HEK293 (cell line): ENCODE measurements around the gene PLEKHA7.

Experiments
- GLIS1 ChIP-seq: fragments of 450-650 bp; formaldehyde crosslinking; IDR thresholded peaks from 2 replicates; pipeline ENCODE4 v1.5.1; 2016; ENCODE audit warnings: missing biosample characterization, missing genetic modification characterization
- SCRT1 ChIP-seq: fragments of 450-650 bp; formaldehyde crosslinking; IDR thresholded peaks from 2 replicates; pipeline ENCODE4 v1.5.1; 2016; ENCODE audit warnings: missing biosample characterization, missing genetic modification characterization, borderline replicate concordance
- TCF7L2 ChIP-seq: IDR thresholded peaks from 2 replicates; pipeline ENCODE4 v1.6.1; 2011; ENCODE audit warnings: low read depth, mild to moderate bottlenecking, inconsistent platforms, low read length, moderate library complexity, borderline replicate concordance
- ZBTB48 ChIP-seq: fragments of 450-650 bp; formaldehyde crosslinking; IDR thresholded peaks from 2 replicates; pipeline ENCODE4 v1.5.1; 2016; ENCODE audit warnings: missing biosample characterization, missing genetic modification characterization
- ZFHX2 ChIP-seq: fragments of 450-650 bp; formaldehyde crosslinking; conservative IDR thresholded peaks from 2 replicates; pipeline ENCODE4 v1.5.1; 2016; ENCODE audit warnings: missing biosample characterization, missing genetic modification characterization
- ZNF121 ChIP-seq: fragments of 450-650 bp; formaldehyde crosslinking; IDR thresholded peaks from 2 replicates; pipeline ENCODE4 v1.5.1; 2016; ENCODE audit warnings: missing biosample characterization, missing genetic modification characterization
- ZNF157 ChIP-seq: fragments of 450-650 bp; formaldehyde crosslinking; IDR thresholded peaks from 2 replicates; pipeline ENCODE4 v1.5.1; 2016; ENCODE audit warnings: missing biosample characterization, missing genetic modification characterization
- ZNF335 ChIP-seq: fragments of 450-650 bp; formaldehyde crosslinking; conservative IDR thresholded peaks from 2 replicates; pipeline ENCODE4 v1.5.1; 2016; ENCODE audit warnings: missing biosample characterization, missing genetic modification characterization
- ZNF366 ChIP-seq: fragments of 450-650 bp; formaldehyde crosslinking; conservative IDR thresholded peaks from 2 replicates; pipeline ENCODE4 v1.5.1; 2016; ENCODE audit warnings: missing biosample characterization, missing genetic modification characterization
- ZNF394 ChIP-seq: fragments of 450-650 bp; formaldehyde crosslinking; IDR thresholded peaks from 2 replicates; pipeline ENCODE4 v1.5.1; 2016; ENCODE audit warnings: missing biosample characterization, missing genetic modification characterization, mild to moderate bottlenecking, moderate library complexity, borderline replicate concordance
- ZNF423 ChIP-seq: fragments of 450-650 bp; formaldehyde crosslinking; IDR thresholded peaks from 2 replicates; pipeline ENCODE4 v1.5.1; 2016; ENCODE audit warnings: missing biosample characterization, missing genetic modification characterization
- ZNF548 ChIP-seq: fragments of 450-650 bp; formaldehyde crosslinking; IDR thresholded peaks from 2 replicates; pipeline ENCODE4 v1.5.1; 2016; ENCODE audit warnings: missing biosample characterization, missing genetic modification characterization
- ZNF561 ChIP-seq: fragments of 450-650 bp; IDR thresholded peaks from 2 replicates; pipeline ENCODE4 v1.5.1; 2018; ENCODE audit warnings: missing biosample characterization, missing genetic modification characterization, borderline replicate concordance
- ZNF670 ChIP-seq: fragments of 450-650 bp; formaldehyde crosslinking; IDR thresholded peaks from 2 replicates; pipeline ENCODE4 v1.5.1; 2016; ENCODE audit warnings: missing biosample characterization, missing genetic modification characterization, low read depth
- ZNF707 ChIP-seq: fragments of 450-650 bp; formaldehyde crosslinking; IDR thresholded peaks from 2 replicates; pipeline ENCODE4 v1.5.1; 2016; ENCODE audit warnings: missing biosample characterization, missing genetic modification characterization
- ZNF76 ChIP-seq: fragments of 450-650 bp; formaldehyde crosslinking; IDR thresholded peaks from 2 replicates; pipeline ENCODE4; 2016; ENCODE audit warnings: low read depth, missing biosample characterization, missing genetic modification characterization, borderline replicate concordance
- TF ChIP-seq, protein P1 (sequence below): fragments of 450-650 bp; formaldehyde crosslinking; IDR thresholded peaks from 2 replicates; pipeline ENCODE4 v1.5.1; 2016; ENCODE audit warnings: missing biosample characterization, missing genetic modification characterization
- TF ChIP-seq, protein P2 (sequence below): fragments of 450-650 bp; formaldehyde crosslinking; IDR thresholded peaks from 2 replicates; pipeline ENCODE4 v1.5.1; 2016; ENCODE audit warnings: missing biosample characterization, missing genetic modification characterization
- TF ChIP-seq, protein P3 (sequence below): fragments of 450-650 bp; formaldehyde crosslinking; IDR thresholded peaks from 2 replicates; pipeline ENCODE4 v1.5.1; 2016; ENCODE audit warnings: missing biosample characterization, missing genetic modification characterization
- TF ChIP-seq, protein P4 (sequence below): fragments of 450-650 bp; formaldehyde crosslinking; IDR thresholded peaks from 2 replicates; pipeline ENCODE4 v1.5.1; 2016; ENCODE audit warnings: missing biosample characterization, missing genetic modification characterization, borderline replicate concordance
- TF ChIP-seq, protein P5 (sequence below): fragments of 450-650 bp; formaldehyde crosslinking; IDR thresholded peaks from 2 replicates; pipeline ENCODE4 v1.5.1; 2016; ENCODE audit warnings: missing biosample characterization, missing genetic modification characterization

PLEKHA7 gene

DNA sequence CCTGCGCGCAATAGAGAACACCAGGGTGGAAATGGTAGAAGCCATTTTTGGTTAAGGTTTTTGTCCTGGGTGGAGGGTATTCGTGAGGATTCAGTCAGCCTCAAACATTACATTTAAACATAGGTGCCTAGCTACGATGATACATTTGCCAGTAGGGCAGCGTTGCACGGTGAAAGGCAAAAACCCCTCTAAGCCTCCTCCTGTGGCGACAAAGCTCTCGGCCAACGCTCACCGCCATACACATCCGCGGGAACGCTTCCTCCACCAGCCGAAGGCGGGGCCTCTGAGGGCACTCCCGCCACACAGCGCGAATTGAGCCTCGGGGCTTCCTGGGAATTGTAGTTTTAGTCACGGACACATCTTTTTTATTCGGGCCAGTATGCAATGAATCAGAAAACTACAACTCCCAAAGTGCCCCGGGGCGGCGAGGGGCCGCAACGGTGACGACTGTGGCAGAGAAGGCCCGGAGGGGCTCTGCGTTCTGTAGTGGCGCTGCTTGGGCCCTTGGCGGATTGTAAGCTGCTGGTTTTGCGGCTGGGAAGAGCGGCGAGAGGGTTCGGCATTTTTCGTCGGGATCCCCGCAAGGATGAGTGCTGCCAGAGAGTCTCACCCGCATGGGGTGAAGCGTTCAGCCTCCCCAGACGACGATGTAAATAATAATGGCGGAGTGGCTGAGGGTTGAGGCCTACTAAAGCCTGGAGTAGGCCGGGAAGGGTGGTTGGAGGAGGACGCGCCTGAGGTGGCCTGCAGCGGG lies 275.8 kb downstream of the PLEKHA7 start, which contains the start of gene C11orf58 (continued):
- TF ChIP-seq, protein P1, sequence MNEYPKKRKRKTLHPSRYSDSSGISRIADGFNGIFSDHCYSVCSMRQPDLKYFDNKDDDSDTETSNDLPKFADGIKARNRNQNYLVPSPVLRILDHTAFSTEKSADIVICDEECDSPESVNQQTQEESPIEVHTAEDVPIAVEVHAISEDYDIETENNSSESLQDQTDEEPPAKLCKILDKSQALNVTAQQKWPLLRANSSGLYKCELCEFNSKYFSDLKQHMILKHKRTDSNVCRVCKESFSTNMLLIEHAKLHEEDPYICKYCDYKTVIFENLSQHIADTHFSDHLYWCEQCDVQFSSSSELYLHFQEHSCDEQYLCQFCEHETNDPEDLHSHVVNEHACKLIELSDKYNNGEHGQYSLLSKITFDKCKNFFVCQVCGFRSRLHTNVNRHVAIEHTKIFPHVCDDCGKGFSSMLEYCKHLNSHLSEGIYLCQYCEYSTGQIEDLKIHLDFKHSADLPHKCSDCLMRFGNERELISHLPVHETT: peak; percentile 65; the same call in 1 of the 2 replicates
- TF ChIP-seq ZNF707 (tag by site-specific recombination) (no peak), ZFHX2 (tag by site-specific recombination) (peak; percentile 57; the same call in 1 of the 2 replicates), ZBTB48 (peak; percentile 60; the same call in 1 of the 2 replicates), ZNF366 (no peak), GLIS1 (peak; percentile 37; the same call in 1 of the 2 replicates), SCRT1 (tag by site-specific recombination) (no peak), ZNF561 (tag by site-specific recombination) (0 out of 2 replicates have a peak, but pooled peaks have one; percentile 69), ZNF548 (tag by site-specific recombination) (no peak), ZNF670 (tag by site-specific recombination) (no peak), ZNF76 (tag by site-specific recombination) (peak; percentile 98), TCF7L2 (no peak), ZNF121 (0 out of 2 replicates have a peak, but pooled peaks have one; percentile 57), ZNF394 (tag by site-specific recombination) (no peak), ZNF335 (tag by site-specific recombination) (peak; percentile 85), ZNF423 (tag by site-specific recombination) (no peak), ZNF157 (no peak)
- TF ChIP-seq, protein P2, sequence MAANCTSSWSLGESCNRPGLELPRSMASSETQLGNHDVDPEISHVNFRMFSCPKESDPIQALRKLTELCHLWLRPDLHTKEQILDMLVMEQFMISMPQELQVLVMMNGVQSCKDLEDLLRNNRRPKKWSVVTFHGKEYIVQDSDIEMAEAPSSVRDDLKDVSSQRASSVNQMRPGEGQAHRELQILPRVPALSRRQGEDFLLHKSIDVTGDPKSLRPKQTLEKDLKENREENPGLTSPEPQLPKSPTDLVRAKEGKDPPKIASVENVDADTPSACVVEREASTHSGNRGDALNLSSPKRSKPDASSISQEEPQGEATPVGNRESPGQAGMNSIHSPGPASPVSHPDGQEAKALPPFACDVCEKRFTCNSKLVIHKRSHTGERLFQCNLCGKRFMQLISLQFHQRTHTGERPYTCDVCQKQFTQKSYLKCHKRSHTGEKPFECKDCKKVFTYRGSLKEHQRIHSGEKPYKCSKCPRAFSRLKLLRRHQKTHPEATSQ (tag by site-specific recombination): peak; percentile 70; the same call in 1 of the 2 replicates
- TF ChIP-seq, protein P3, sequence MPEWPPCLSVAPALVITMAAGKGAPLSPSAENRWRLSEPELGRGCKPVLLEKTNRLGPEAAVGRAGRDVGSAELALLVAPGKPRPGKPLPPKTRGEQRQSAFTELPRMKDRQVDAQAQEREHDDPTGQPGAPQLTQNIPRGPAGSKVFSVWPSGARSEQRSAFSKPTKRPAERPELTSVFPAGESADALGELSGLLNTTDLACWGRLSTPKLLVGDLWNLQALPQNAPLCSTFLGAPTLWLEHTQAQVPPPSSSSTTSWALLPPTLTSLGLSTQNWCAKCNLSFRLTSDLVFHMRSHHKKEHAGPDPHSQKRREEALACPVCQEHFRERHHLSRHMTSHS: no peak
- TF ChIP-seq, protein P4, sequence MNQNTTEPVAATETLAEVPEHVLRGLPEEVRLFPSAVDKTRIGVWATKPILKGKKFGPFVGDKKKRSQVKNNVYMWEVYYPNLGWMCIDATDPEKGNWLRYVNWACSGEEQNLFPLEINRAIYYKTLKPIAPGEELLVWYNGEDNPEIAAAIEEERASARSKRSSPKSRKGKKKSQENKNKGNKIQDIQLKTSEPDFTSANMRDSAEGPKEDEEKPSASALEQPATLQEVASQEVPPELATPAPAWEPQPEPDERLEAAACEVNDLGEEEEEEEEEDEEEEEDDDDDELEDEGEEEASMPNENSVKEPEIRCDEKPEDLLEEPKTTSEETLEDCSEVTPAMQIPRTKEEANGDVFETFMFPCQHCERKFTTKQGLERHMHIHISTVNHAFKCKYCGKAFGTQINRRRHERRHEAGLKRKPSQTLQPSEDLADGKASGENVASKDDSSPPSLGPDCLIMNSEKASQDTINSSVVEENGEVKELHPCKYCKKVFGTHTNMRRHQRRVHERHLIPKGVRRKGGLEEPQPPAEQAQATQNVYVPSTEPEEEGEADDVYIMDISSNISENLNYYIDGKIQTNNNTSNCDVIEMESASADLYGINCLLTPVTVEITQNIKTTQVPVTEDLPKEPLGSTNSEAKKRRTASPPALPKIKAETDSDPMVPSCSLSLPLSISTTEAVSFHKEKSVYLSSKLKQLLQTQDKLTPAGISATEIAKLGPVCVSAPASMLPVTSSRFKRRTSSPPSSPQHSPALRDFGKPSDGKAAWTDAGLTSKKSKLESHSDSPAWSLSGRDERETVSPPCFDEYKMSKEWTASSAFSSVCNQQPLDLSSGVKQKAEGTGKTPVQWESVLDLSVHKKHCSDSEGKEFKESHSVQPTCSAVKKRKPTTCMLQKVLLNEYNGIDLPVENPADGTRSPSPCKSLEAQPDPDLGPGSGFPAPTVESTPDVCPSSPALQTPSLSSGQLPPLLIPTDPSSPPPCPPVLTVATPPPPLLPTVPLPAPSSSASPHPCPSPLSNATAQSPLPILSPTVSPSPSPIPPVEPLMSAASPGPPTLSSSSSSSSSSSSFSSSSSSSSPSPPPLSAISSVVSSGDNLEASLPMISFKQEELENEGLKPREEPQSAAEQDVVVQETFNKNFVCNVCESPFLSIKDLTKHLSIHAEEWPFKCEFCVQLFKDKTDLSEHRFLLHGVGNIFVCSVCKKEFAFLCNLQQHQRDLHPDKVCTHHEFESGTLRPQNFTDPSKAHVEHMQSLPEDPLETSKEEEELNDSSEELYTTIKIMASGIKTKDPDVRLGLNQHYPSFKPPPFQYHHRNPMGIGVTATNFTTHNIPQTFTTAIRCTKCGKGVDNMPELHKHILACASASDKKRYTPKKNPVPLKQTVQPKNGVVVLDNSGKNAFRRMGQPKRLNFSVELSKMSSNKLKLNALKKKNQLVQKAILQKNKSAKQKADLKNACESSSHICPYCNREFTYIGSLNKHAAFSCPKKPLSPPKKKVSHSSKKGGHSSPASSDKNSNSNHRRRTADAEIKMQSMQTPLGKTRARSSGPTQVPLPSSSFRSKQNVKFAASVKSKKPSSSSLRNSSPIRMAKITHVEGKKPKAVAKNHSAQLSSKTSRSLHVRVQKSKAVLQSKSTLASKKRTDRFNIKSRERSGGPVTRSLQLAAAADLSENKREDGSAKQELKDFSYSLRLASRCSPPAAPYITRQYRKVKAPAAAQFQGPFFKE (tag by site-specific recombination): no peak
- TF ChIP-seq, protein P5, sequence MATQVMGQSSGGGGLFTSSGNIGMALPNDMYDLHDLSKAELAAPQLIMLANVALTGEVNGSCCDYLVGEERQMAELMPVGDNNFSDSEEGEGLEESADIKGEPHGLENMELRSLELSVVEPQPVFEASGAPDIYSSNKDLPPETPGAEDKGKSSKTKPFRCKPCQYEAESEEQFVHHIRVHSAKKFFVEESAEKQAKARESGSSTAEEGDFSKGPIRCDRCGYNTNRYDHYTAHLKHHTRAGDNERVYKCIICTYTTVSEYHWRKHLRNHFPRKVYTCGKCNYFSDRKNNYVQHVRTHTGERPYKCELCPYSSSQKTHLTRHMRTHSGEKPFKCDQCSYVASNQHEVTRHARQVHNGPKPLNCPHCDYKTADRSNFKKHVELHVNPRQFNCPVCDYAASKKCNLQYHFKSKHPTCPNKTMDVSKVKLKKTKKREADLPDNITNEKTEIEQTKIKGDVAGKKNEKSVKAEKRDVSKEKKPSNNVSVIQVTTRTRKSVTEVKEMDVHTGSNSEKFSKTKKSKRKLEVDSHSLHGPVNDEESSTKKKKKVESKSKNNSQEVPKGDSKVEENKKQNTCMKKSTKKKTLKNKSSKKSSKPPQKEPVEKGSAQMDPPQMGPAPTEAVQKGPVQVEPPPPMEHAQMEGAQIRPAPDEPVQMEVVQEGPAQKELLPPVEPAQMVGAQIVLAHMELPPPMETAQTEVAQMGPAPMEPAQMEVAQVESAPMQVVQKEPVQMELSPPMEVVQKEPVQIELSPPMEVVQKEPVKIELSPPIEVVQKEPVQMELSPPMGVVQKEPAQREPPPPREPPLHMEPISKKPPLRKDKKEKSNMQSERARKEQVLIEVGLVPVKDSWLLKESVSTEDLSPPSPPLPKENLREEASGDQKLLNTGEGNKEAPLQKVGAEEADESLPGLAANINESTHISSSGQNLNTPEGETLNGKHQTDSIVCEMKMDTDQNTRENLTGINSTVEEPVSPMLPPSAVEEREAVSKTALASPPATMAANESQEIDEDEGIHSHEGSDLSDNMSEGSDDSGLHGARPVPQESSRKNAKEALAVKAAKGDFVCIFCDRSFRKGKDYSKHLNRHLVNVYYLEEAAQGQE (tag by site-specific recombination): no peak
